NCI-H510A treated with DMSO at 0.1 percent for 48 hours (cell line): ENCODE measurements around the gene PRAC1.

ENCODE experiments used
- DNase-seq: peaks from one replicate; lab custom pipeline; 2025; lab: John Stamatoyannopoulos, UW

The PRAC1 gene

DNA sequence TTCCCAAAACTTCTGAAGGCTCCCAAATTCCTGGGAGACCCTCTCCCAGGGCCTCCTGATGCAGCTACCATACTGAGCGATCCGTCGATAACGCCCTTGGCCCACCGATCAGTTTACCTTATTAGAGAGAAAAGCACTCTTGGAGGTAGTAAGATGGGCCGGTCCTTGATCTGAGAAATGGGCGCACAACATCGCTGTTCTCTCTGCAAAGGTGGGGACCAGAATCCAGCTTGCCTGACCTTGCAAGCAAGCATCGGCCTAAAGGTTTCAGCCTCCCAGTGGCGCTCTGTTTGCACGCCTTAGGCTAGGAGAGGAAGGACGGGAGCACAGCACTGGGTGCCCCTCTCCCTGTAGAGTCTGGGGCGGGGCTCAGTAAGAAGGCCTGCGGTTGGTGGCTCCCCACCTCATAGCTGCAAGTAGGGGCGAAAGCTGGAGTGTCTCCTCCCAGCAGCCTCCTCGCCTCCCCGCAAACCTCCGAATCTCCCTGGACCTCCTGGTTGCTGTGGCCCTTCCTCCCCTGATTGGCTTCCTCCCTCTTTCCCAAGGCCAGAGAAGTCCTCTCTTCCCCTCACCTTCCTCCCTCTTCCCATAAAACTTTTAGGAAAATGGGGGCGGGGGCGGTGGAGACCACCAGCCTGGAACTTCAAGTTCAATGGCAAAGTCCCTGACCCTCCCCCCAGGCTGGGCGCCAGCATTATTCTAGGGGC is at the start of gene PRAC1:
Gene PRAC1, minus strand, starts transcription at position 318 of the 707 bp plus-strand sequence. Its CDS starts 126 bp downstream, at position 192.
- peak; percentile 81 for DNase-seq

DNA sequence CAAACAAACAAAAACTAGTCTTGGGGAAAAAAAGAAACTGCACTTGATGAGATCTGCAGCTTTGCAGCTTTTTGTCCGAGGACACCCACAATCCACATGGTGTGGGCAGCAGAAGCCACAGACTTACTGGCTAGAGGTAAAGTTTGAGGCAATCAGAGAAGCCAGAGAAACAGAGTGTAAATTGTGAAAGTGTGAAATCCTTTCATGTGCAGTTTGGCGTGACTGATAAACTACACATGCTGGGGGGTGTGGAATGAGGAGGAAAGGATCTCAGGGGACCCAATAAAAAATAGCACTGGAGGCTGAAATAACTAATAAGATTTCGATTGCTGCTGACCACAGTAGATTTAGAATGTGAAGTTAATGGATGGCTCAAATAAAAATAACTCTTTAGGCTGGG is 48.6 kb upstream of the PRAC1 start:
- no peak for DNase-seq

DNA sequence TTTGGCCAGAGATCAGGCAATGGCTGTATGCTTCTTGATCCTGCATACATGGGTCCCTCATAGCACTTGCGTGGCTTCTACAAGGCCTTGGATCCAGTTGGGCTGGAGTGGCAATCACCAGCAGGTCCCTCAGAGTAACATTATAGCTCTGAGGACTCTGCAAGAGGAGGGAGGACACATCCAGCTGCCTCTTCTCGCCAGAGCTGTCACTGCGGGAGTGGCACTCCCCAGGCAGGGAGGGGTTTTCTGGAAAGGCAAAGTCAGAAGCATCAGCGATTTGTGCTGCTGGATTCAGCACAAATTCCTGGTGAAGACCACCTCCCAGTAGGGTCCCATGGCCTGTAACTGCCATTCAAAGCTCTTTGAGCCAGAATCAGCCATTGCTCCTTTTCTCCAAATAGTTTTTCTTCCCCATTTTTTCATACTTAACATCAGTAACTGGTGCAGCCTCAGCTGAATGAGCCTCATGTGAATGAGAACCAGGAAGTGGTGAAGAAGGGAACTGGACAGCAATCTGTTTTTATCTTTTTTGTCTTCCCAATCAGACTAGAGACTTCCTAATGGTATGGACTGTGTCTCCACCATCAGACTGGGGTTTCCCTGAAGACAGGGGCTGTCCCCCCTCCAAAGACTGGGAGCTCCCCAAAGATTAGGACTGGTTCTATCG is 46.8 kb upstream of the PRAC1 start:
- DNase-seq, result no peak

DNA sequence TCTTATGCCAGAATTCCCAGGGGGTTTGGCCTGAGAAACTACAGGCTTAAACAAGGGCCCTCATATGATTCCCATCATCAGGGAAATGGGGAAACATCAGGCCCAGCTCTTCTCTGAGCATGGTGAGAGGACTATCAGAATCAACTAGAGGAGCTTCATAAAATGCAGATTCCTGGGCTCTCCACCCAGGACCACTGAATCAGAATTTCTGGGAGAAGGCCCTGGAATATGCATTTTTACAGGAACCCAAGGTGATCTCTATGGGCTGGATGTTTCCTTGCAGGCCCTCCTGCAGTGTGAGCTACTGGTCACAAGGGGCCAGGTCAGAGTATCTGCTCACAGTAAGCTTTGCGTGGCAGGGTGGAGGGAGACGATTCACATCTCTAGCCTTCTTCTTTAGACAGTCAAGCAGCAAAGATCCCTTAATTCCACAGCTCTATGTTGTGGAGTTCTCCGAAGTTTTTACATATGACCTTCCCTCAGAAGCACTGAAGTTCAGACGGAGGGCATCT is 45.0 kb upstream of the PRAC1 start:
- no peak for DNase-seq

DNA sequence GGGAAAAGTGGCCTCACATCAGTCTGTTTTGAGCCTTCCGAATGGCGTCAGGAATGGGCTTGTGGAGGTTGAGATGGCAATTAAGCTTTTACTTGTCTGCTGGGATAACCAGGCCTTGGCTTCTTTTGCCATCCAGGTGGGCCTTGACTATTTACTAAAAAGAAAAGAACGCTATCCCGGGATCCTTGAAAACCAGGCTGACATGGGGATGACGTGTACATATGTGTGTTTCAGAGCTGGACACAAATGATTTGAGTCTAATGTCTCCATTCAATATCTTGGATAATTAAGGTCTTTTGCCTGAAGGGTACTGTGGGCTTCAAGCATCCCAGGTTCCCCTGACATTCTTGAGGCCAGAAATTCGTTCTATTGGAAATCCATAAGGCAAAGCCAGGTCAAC is 38.8 kb upstream of the PRAC1 start:
- DNase-seq, result no peak

DNA sequence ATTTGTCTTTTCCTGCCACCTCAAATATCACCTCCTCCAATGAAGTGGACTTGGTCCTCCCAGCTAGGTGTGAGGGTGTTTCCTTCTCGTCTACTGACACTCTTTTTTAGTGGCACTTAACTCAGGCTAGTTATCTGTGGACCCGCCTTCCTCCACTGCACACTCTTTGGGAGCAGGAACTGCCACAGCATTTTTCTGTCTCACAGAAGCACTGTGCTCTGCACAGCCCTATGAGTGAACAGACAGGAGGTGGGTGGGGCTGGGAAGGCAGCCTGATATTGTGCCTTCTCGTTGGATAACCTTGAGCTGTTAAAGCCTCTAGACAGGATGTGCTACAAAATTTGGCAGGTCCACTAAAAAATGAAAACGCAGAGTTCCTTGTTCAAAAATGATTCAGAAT is 38.1 kb upstream of the PRAC1 start:
- DNase-seq, result peak; percentile 32

DNA sequence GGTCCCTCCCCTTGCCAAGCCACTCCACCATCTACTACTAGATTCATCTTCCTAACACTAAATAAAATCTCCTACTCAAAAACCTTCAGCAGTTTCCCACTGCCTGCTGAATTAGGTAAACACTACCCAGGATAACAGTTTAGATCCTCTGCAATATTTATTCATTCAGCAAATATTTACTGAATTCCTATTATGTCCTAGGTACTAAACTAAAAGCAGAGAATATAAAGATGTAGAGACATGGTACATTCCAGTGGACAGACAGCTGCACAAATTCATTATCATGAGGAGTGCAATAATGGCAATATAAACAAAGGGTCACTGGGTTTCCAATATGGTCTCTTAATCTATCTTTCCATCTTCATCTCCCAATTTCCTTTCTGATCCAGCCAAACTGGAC is 37.0 kb upstream of the PRAC1 start:
- no peak for DNase-seq

DNA sequence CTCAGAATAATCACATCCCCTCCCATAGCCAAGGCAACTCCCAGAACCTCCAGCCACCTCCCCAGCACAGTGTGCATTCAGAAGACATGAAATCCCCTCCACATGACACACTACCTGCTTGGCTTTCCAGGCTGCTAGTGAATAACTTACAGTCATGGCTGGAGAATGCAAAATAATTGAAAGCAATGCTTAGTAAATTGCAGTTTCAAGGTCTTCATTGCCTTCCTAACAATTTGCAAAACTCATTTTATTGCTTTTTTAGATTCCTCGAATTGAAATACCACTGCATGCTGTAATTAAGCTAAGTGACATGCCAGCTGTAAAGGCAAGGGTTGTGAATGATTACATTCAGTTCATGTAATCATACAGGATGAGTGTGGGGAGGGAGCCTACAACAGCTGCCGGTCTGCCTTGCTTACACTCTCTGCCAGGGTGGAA is 35.2 kb upstream of the PRAC1 start:
- no peak for DNase-seq

DNA sequence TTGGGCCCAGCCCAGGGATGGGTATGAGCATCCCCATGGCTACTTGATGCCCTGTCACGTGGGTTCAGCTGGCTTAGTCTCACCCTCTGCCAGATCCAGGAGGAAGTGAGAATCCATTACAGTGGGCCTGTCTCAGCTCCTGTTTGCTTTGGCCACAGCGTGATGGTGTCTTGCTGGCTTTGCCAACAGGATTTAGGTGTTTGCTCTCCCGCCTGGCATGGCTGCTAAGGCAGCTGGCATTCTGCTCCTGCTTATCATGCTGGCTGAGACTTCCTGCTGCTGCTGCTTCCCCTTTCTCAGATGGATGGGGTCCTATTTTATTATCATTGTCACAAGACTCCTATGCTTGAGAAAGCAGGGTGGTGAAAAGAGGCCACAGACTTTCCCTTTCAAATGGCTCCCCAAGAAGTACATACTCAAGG is 34.5 kb upstream of the PRAC1 start:
- no peak for DNase-seq

DNA sequence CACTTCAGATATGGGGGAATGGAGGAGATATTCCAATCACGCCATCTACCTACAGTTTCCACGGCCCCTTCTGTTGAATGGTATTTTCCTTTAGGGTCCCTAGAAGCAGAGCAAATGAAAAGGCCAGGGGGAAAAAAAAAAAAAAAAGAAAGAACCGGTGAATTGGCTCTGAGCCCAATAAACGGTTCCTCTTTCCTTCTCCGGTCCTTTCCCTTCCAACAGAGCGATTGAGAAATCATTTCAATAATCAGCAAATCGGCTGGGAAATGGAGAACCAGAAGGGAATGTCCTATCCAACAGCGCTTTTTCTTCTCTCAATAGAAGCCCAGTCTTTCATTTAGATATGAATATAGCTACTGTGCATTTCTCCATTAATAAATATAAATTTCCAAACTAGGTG is 33.0 kb upstream of the PRAC1 start:
- DNase-seq, result no peak

DNA sequence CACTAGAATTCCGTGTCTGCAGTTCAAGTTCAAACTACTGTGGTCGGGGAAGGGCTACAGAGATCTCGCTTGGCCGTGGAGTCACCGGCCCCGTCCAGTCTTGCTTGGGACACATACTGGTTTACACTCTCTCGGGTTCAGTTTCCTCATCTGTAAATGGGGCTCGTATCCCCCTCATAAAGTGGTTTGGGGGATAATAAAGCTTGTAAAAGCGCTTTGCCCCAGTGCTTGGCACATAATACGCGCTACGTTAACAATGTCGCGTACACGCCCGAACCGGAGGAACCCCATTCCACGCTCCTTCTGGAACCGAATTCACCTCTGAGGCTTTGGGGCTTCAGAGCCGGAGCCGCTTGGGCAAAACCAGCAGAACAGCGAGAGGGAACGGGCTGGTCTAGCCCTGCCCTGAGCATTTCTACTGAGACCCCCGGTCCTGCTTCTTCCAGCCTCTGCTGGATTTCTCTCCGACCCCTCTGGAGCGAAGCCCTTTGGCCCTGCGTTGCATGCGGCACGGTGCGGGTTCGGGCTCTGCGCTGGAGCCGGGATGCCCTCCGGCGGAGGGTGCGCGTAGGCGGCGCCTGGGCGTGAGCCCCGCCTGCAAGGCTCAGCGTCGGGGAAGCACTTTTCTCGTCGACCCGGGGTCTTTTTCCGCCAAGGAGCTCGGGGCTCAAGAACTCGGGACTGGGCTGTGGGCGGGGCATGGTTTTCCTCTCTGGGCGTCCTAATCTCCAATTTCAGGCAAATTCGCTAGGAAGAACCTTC is 32.4 kb upstream of the PRAC1 start:
- no peak for DNase-seq

DNA sequence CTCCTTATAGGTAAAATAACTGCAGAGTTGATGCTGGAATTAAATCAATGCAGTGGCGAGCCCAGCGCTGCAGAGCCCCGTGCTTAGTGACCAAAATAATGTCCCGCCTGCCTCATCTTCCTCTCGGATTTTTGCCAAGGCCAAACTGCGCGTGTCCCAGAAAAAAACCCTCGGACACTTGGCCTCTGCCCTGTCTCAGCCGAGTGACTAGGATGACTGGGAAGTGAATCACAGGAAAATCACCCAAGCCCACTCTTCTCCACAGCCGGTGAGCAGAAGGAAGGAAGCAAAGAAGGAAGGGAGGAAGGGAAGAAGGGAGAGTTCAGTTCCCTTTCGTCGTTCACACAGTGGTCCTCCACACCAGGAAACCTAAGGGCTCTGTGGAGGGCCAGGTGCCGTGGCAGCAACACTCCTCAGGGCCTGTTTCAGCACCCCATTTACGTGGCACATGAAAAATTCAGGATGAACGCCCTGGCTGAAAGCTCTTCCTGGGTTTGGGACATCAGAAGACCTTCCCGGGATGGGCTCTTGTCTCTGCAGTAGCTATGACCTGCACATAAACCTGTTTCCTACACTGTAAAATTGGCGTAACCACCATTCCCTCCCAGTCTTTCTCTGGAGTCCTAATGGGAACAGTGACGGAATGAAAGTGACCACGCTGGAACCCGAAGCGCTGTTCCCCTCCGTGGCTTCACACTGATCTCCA is 31.6 kb upstream of the PRAC1 start:
- no peak for DNase-seq

DNA sequence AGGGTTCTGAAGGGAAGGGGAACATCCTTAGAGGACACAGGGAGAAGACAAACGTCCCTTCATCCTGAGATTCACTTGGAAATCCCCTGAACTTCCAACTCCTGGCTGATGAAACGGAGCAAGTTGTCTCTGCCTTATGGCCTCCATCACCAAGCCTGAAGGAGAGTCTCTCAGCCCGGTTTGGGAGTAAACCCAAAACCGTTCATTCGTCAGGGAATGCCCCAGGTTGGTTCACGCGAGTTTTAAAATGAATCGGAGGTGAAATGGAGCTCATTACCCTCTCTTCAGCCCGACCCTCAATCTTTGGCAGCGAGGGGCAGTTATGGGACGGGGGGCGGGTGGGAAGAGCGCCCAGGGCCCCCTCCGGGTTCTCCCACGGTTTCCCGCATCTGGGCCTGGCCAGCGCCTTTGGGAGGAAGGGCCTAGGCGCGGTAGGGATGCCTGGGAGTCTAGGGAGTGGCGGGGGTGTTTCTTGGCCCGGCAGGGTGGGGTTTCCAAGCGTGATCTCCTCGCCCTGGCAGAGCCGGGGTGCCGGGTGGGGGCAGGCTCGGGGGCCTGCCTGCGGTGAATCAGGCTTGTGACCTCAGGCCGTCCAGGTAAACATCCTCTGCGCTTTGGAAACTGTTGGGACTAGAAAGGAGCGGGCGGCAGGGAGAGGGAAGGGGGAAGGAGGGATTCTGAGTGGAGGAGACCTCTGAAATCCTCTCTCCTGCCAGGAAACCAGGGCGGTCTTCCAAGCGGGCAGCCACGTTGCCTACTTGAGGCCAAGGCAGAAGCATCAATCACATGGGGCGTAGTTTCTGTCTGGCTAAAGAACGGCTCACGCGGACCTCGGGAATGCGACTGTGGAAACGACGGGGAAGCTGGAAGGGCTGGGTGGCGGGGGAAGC is 30.3 kb upstream of the PRAC1 start:
- DNase-seq, result no peak

DNA sequence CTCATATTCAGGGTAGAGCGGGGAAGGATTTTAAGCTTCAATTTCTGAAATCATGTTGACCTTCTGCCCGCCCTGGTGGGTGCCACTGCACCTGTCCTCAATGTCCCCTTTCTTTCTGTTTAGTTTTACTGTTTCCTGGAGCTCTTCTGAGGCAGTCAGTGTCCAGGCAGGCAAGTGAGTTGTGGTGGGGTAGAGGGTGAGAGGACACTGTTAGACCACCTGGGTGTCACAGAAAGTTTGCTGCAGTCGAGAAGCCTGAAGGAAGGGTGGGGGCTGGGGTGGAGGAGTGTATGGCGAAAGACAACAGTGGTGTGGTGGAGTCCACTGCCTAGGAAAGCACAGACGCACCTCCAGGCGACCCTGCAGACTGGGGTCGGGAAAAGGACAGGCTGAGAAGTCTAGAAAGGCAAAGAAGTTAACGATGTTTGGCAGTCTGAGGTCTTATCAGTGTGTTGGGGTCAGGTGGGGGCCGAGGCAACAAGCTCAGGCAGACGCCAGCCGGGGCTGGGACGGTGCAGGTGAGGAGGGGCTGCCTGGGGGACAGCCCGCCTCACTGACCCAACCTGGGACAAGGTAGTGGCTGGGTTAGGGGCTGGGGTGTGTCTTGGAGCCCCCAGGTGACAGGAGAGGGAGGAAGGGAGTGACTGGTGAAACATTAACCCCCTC is 29.5 kb upstream of the PRAC1 start:
- DNase-seq, result no peak

DNA sequence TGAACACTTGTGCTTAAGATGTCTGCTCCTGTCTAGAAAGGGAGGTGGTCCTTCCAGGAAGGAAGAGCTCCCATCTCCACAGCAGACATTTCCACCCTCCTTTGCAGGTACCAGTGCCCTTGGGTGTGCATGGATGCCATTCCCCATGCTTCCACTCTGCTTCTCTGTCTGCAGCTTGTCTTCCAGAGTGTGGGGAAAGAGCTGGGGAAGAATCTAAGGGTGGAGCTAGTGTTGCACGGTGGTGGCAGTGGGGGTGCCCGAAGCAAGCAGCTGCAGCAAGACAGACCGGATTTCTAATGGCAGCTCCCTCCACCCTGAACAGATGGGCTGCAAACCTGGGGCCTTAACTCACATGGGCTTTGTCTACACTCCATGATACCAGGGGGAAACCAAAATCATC is 28.9 kb upstream of the PRAC1 start:
- peak; percentile 23 for DNase-seq

DNA sequence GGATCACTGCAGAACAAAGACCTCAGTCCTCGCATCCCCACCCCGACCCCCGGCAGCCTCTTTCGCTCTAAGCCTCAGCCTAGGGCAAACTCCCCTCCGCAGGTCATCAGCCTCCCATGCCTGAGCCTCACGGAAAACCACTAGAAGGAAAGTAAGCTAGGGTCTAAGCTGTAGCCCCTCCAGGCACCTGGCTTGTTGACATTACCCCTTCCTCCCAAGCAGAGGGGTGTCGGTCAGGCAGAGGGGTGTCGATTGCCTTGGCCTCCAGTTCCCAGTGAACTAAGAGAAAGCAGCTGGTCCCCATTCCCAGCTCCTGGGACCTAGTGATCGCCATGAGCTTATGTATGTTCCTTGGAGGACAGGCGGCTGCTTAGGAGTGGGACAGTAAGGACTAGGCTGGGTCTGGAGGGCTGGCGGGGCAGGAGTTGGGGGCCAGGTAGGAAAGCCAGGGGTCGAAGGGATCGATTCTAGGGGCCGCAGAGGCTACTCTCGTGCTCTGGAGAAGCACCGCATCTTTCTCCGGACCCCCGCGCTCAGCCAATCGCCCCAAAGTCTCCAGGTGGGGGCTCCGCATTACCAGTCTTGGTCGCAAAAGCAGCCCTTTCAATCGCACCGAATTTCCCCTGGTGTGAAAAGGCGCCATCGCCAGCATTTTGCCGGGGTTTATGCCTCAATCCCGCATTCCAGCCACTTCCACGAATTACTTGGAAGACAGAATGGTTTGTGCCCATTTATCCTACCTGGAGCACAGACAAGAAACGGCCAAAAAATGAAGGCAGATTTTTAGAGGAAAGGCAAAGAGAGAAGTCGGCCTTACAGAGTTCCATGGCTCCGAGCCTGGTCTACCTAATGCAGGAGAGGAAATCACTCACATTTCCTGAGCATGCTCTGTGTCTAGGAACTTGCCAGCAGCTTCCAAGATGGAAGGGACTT is 27.6 kb upstream of the PRAC1 start:
- DNase-seq, result no peak

DNA sequence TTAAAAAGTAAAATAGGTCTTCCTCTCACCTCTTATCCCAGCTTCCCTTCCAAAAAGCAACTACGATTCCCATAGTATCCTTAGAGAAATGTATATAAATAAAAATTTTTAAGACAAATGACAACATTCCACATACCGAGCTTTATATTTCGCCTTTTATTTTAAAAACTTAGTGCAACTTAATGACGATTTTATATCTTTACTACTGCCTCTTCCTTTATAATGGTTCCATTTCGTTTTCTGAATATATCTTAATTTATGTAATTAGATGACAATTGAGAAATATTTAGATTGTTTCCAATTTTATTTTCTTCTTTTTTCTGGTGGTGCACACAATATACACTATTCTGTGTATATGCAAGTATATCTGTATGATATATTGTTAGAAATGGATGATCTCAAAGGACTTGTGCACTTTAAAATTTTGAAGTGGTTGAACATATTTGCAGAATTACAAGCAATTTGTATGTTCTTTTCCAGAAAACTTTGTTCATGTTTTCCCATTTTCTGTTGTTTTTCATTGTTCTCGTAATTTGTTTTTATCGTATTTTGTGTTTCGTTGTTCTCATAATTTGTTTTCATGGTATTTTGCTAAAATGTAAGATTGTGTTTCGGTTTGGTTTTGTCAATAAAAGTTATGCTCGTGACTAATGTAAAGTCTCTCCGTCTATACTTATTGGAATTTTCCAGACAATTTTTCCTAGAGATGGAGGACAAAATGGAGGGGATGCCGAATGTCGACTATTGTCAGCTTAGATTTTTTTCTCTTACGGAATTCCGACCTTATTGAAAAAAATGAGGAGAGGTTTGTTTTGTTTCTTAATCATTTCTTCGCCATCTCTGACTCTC is 26.6 kb upstream of the PRAC1 start:
- DNase-seq, result no peak
